ENCODE data around the gene TNFRSF6B.

Gene TNFRSF6B

GRCh38 chr20:63701051-63701328 lies 4.5 kb downstream of the TNFRSF6B start:
- TF ChIP-seq ZFX (IDR thresholded peaks at IDR 0.05) = no peak
- TF ChIP-seq, protein P1, sequence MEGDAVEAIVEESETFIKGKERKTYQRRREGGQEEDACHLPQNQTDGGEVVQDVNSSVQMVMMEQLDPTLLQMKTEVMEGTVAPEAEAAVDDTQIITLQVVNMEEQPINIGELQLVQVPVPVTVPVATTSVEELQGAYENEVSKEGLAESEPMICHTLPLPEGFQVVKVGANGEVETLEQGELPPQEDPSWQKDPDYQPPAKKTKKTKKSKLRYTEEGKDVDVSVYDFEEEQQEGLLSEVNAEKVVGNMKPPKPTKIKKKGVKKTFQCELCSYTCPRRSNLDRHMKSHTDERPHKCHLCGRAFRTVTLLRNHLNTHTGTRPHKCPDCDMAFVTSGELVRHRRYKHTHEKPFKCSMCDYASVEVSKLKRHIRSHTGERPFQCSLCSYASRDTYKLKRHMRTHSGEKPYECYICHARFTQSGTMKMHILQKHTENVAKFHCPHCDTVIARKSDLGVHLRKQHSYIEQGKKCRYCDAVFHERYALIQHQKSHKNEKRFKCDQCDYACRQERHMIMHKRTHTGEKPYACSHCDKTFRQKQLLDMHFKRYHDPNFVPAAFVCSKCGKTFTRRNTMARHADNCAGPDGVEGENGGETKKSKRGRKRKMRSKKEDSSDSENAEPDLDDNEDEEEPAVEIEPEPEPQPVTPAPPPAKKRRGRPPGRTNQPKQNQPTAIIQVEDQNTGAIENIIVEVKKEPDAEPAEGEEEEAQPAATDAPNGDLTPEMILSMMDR (conservative IDR thresholded peaks at IDR 0.05) = no peak
- no peak overlapping the region for H3K27ac ChIP-seq

DNA sequence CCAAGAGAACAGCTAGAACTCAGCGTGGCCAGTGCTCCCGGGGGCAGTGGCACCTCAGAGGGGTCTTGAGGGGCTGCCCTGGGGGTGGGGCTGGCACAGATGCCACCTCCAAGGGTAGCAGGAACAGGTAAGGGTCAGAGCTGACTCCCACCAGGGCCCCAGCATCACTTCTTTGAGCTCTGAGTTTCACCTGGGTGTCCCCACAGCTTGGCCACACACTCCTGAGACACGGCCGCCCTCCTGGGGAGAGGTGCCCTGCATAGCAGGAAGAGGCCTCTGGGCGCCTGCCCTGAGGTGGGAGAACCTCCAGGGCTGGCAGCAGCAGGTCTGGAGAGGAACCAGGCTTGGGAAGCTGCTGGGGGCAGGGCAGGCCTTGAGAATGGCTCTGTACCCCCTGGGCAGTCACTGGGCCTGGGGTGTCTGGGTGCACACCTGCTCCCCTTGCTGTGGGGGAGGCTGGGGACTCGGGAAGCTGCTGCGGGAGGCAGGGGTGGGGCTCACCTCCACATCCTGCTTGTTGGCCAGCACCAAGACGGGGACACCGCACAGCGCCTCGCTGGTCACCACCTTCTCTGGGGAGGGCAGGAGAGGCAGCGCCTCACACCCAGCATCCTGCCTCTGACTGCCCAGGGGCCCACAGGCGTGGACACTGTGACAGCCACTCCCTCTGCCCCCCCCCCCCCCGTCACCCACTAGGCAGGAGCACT lies 5.0 kb downstream of the TNFRSF6B start:
- no peak overlapping the region for H3K27ac ChIP-seq
- TF ChIP-seq, protein P1 (conservative IDR thresholded peaks at IDR 0.05) = no peak
- no peak for TF ChIP-seq ZFX (IDR thresholded peaks at IDR 0.05)

DNA sequence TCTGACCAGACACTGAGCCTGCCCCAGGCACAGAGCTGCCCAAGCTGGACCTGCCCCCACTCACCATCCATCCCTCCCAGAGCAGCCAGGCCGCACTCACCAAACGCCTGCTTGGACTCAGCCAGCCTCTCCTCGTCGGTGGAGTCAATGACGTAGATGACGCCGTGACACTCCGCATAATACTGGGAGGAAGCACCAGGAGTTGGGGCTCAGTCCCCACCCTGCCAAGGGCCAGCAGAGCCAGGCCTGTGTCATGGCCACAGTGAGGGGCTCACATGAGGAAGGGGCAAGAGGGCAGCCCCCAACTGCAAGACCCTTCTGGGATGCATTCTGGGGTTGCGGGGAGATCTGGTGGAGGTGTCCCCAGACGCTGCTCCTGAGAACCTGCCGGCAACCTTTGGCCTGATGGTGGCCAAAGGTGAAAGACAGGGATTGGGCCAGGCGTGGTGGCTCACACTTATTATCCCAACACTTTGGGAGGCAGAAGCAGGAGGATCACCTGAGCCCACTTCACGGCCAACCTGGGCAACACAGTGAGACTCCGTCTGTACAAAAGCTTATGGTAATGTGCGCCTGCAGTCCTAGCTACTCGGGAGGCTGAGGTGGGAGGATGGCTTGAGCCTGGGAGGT lies 5.7 kb downstream of the TNFRSF6B start:
- no peak overlapping the region for H3K27ac ChIP-seq
- TF ChIP-seq, protein P1 (conservative IDR thresholded peaks at IDR 0.05) = no peak
- no peak for TF ChIP-seq ZFX (IDR thresholded peaks at IDR 0.05)

- no peak overlapping the region for H3K27ac ChIP-seq
- TF ChIP-seq ZFX (IDR thresholded peaks at IDR 0.05) = no peak
- TF ChIP-seq, protein P1 (conservative IDR thresholded peaks at IDR 0.05) = no peak
These were observed 6.5 kb downstream of the TNFRSF6B start for GRCh38 chr20:63702751-63703470.

DNA sequence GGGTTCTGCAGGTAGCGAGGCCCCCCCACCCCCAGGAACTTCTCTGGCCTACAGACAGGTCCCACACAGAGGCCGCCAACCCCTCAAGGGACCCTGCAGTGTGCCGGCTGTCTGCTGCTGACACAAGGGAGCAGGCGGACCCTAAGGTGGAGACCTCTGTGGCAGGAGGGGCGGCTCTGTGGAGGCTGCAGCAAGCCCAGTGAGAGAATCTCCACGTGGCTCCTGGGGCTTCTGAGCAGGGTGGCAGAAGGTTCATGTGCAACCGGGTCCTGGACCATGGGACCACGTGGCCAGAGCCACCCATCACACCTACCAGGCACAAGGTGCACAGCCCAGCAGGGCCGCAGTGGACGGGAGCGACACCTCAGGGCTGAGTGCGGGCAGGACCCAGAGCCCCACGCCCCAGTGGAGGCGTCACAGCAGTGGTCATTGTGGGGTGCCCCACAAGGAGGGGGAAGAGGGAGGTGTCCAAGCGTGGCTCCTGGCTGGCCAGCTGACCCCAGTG lies 7.1 kb downstream of the TNFRSF6B start:
- no peak overlapping the region for H3K27ac ChIP-seq
- TF ChIP-seq, protein P1 (conservative IDR thresholded peaks at IDR 0.05) = no peak
- no peak for TF ChIP-seq ZFX (IDR thresholded peaks at IDR 0.05)

DNA sequence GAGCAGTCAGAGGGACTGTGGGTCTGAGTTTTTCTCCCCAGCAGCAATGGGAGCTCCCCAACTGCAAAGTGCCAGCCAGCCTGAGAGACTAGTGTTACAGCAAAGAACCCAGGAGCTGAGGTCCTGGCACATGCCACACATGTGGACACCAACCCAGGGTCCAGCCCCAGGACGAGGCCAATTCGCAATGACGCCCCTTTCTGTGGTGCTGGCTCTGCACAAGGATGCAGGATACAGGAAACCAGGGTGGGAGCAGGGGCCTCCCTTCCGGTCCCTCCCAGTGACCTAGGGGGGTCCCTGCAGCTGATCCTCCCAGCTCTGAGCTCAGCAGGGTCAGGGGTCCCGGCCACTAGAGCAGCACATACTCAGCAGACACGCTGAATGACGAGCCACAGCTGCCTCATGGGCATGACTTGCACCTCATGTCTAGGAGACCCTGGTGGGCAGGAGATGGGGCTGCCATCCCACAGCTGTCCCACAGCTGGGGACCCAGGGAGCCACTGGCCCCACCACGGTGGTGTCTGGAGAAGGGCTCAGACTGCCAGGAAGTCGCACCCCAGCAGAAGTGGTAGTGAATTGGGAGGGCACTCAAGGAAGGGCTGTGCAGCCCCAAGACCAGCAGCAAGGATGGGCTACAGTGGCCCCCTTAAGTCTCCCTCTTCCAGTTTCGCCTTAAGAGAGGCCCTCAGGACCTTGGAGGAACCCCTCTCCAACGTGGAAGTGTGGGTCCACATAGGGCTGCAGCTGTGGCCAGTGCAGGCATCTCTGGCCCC lies 7.7 kb downstream of the TNFRSF6B start:
- TF ChIP-seq, protein P1 (conservative IDR thresholded peaks at IDR 0.05) = no peak
- TF ChIP-seq ZFX (IDR thresholded peaks at IDR 0.05) = no peak
- H3K27ac ChIP-seq = no peak overlapping the region
